ENCODE measurements around the gene MXI1.

MXI1 gene

DNA sequence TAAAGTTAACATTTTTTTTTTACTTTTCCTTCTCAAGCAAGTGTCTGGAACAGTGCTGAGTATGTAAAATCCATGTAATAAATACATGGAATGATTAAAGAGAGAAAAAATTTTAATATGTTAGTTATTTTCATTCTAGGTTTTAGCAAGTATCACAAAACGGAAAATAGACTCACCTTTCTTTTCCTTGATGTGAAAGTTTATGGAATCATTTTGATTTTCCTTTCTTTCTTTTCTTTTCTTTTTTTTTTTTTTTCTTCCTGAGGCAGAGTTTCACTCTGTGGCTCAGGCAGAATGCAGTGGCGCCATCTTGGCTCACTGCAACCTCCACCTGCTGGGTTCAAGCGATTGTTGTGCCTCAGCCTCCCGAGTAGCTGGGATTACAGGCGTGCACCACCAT is 69.2 kb downstream of the MXI1 start:
- no peak for DNase-seq (ENCODE audit: low spot score in 2 of 2)

DNA sequence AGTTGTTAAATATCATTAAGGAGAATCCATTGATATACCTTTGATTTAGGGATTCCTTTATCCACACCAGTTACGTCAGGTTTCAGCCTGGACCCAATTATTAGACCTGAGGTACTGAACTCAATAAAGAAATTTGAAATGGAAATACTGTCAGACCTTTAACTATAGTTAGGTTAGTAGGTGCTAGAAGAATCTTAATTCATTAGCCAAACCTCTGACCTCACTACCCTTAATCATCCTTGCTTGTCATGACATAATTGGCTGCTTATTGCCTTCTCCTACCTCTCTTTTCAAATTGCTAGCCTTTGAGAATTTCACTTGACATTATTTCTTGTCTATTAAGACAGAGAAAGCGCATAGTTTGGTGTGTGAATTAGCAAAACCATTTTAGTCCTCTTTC is 70.2 kb downstream of the MXI1 start:
- Mint-ChIP-seq H3K4me1 (peaks cover 7% of the 10 kb centered on the region), H3K36me3 (ENCODE audit: insufficient read depth) (peaks cover 5% of the 10 kb centered on the region), H3K27ac (ENCODE audit: low read depth) (no peak overlapping the region), H3K27me3 (peaks cover 10% of the 10 kb centered on the region), H3K4me3 (no peak overlapping the region), H3K9me3 (no peaks in the 10 kb centered on the region)
- no peak for DNase-seq (ENCODE audit: low spot score in 2 of 2)
- no peak for ATAC-seq (replicated peaks; ENCODE audit: extremely low read depth, poor library complexity, severe bottlenecking)

More for the DNA sequence above, 69.2 kb downstream of the MXI1 start:
- no peak overlapping the region for H3K4me3 Mint-ChIP-seq
- H3K27ac Mint-ChIP-seq (ENCODE audit: low read depth): no peak overlapping the region
- ATAC-seq (replicated peaks; ENCODE audit: extremely low read depth, poor library complexity, severe bottlenecking): no peak
- peaks cover 7% of the 10 kb centered on the region for H3K4me1 Mint-ChIP-seq
- peaks cover 5% of the 10 kb centered on the region for H3K36me3 Mint-ChIP-seq (ENCODE audit: insufficient read depth)
- peaks cover 10% of the 10 kb centered on the region for H3K27me3 Mint-ChIP-seq
- H3K9me3 Mint-ChIP-seq: no peaks in the 10 kb centered on the region

DNA sequence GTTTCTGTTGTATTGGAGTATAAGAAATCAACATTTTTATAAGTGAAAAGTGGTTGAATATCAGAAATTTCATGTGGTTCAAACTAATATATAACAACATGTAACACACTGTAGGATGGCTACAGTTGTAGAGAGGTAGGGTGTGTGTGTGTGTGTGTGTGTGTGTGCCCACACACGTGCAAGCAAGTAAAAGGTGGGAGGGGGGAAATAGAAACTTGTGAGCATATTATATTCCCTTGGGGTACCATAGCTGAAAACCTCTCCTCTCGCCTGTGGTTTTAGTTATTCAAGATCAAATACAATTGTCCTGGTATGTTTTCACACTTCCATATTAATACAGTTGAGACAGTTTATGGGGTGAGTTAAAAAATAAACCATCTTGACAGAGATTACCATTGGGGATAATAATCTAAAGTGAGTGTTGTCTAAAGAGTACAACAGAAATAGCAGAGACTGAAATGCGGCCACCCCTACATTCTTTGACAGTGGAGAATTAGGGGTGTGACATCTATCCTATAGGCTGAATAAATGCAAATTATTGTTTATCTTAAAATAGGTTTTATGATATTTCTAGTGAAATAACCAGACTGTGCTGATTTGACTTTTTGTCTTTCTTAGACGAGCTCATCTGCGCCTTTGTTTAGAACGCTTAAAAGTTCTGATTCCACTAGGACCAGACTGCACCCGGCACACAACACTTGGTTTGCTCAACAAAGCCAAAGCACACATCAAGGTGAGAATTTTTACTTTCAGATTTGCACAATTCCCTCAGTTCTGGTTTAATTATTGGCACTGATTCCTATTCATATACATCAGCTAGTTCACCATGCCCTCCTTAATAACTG is 71.4 kb downstream of the MXI1 start:
- ATAC-seq (replicated peaks; ENCODE audit: extremely low read depth, poor library complexity, severe bottlenecking): no peak
- no peak overlapping the region for H3K27ac Mint-ChIP-seq (ENCODE audit: low read depth)
- H3K4me3 Mint-ChIP-seq: no peak overlapping the region
- H3K9me3 Mint-ChIP-seq: no peaks in the 10 kb centered on the region
- H3K4me1 Mint-ChIP-seq: peaks cover under 1% of the 10 kb centered on the region
- DNase-seq (ENCODE audit: low spot score in 2 of 2): no peak
- peaks cover 10% of the 10 kb centered on the region for H3K27me3 Mint-ChIP-seq
- H3K36me3 Mint-ChIP-seq (ENCODE audit: insufficient read depth): peaks cover 5% of the 10 kb centered on the region

GRCh38 chr10:110279407-110279986 is 72.1 kb downstream of the MXI1 start:
- Mint-ChIP-seq H3K4me3 (no peak overlapping the region), H3K27me3 (peaks cover 10% of the 10 kb centered on the region), H3K36me3 (ENCODE audit: insufficient read depth) (peaks cover 6% of the 10 kb centered on the region), H3K27ac (ENCODE audit: low read depth) (no peak overlapping the region), H3K4me1 (no peaks in the 10 kb centered on the region), H3K9me3 (no peaks in the 10 kb centered on the region)
- DNase-seq (ENCODE audit: low spot score in 2 of 2) (peak in 1 of 2 donors; percentile 23), ATAC-seq (replicated peaks; ENCODE audit: extremely low read depth, poor library complexity, severe bottlenecking) (no peak)

DNA sequence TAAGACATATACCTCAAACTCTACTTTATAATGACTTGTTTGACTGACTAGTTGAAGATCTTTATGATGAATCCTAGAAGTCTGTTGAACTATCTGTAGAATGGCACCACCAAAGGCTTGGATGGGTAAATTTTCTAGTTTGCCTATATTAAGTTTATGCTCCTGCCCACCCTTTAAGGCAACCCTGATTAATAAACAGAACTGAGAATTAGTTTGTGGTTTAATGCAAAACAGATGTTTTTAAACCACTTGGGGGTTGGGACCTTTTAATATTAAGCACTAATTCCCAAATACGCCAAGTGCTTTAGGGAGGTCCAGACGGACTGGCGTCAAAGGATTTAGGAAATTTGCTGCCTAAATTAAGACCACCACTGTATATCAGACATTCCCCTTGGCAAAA is 76.9 kb downstream of the MXI1 start:
- Mint-ChIP-seq H3K4me3 (no peak overlapping the region), H3K27ac (ENCODE audit: low read depth) (no peak overlapping the region), H3K4me1 (no peaks in the 10 kb centered on the region), H3K36me3 (ENCODE audit: insufficient read depth) (peaks cover 21% of the 10 kb centered on the region), H3K9me3 (no peaks in the 10 kb centered on the region), H3K27me3 (no peaks in the 10 kb centered on the region)
- DNase-seq (ENCODE audit: low spot score in 2 of 2) (no peak), ATAC-seq (replicated peaks; ENCODE audit: extremely low read depth, poor library complexity, severe bottlenecking) (no peak)

GRCh38 chr10:110285501-110285900 is 78.1 kb downstream of the MXI1 start:
- Mint-ChIP-seq H3K4me1 (no peaks in the 10 kb centered on the region), H3K4me3 (no peak overlapping the region), H3K27ac (ENCODE audit: low read depth) (no peak overlapping the region), H3K36me3 (ENCODE audit: insufficient read depth) (peaks cover 21% of the 10 kb centered on the region), H3K27me3 (no peaks in the 10 kb centered on the region), H3K9me3 (no peaks in the 10 kb centered on the region)
- no peak for DNase-seq (ENCODE audit: low spot score in 2 of 2)
- no peak for ATAC-seq (replicated peaks; ENCODE audit: extremely low read depth, poor library complexity, severe bottlenecking)

DNA sequence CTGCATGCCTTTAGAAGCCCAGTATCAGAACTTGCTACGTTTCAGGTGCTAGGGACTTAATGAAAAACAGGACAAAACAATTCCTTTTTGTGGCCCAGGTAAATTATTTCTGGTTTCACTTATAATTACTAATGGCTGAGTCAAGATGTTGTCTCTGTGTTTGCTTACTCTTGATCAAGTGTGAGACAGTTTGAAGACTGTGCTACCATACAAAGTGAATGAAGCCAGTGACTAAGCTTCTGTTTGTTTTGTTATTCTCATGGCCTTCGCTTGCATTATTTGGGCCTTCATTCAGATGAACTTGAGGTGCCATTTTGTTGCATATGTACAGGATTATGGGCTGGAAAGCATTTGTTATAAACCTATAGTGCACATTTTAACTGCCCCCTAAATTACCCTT is 79.4 kb downstream of the MXI1 start:
- H3K36me3 Mint-ChIP-seq (ENCODE audit: insufficient read depth): peaks cover 25% of the 10 kb centered on the region

GRCh38 chr10:110296966-110297365 is 89.6 kb downstream of the MXI1 start:
- no peaks in the 10 kb centered on the region for H3K9me3 Mint-ChIP-seq
- H3K4me3 Mint-ChIP-seq: no peak overlapping the region
- H3K27me3 Mint-ChIP-seq: no peaks in the 10 kb centered on the region
- H3K4me1 Mint-ChIP-seq: peaks cover 24% of the 10 kb centered on the region
- peaks cover 81% of the 10 kb centered on the region for H3K36me3 Mint-ChIP-seq (ENCODE audit: insufficient read depth)
- ATAC-seq (replicated peaks; ENCODE audit: extremely low read depth, poor library complexity, severe bottlenecking): no peak
- DNase-seq (ENCODE audit: low spot score in 2 of 2): no peak
- peak overlapping the region; percentile 19 for H3K27ac Mint-ChIP-seq (ENCODE audit: low read depth)

More for the DNA sequence above, 79.4 kb downstream of the MXI1 start:
- DNase-seq (ENCODE audit: low spot score in 2 of 2) (no peak), ATAC-seq (replicated peaks; ENCODE audit: extremely low read depth, poor library complexity, severe bottlenecking) (no peak)
- H3K9me3 Mint-ChIP-seq: no peaks in the 10 kb centered on the region
- no peak overlapping the region for H3K4me3 Mint-ChIP-seq
- H3K27me3 Mint-ChIP-seq: no peaks in the 10 kb centered on the region
- H3K4me1 Mint-ChIP-seq: no peaks in the 10 kb centered on the region
- H3K27ac Mint-ChIP-seq (ENCODE audit: low read depth): no peak overlapping the region

DNA sequence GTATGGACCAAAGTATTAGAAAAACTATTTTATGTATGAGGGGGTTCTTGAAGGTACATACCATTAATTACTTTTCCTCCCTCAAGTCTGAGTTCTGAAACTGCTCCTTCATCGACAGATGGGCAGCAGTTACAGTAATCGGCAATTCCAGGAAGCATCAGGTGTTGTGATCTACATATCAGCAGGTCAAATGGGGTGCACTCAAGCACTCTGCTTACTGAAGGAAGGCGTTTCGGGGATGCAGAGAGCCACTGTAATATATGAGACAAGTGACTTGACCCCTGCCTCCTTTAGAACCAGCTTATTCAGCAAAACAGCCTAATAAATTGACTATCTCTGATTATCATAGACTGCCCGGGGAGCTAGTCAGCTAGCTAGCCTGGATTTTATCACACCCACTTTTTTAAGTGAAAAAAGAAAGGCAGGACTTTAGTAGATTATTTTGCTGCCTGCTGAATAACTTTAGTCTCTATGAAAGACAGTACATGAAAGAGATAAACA is 93.1 kb downstream of the MXI1 start:
- Mint-ChIP-seq H3K4me1 (peaks cover 39% of the 10 kb centered on the region), H3K36me3 (ENCODE audit: insufficient read depth) (peaks cover 69% of the 10 kb centered on the region), H3K27ac (ENCODE audit: low read depth) (peak overlapping the region; percentile 81), H3K4me3 (no peak overlapping the region), H3K27me3 (no peaks in the 10 kb centered on the region), H3K9me3 (no peaks in the 10 kb centered on the region)
- DNase-seq (ENCODE audit: low spot score in 2 of 2): no peak
- no peak for ATAC-seq (replicated peaks; ENCODE audit: extremely low read depth, poor library complexity, severe bottlenecking)

GRCh38 chr10:110303681-110304080 is 96.3 kb downstream of the MXI1 start:
- ATAC-seq (replicated peaks; ENCODE audit: extremely low read depth, poor library complexity, severe bottlenecking): no peak
- peaks cover 40% of the 10 kb centered on the region for H3K36me3 Mint-ChIP-seq (ENCODE audit: insufficient read depth)

GRCh38 chr10:110304394-110304779 is 97.0 kb downstream of the MXI1 start:
- Mint-ChIP-seq H3K27me3 (no peaks in the 10 kb centered on the region), H3K27ac (ENCODE audit: low read depth) (peak overlapping the region; percentile 93), H3K4me3 (peak overlapping the region; percentile 91), H3K9me3 (no peaks in the 10 kb centered on the region), H3K36me3 (ENCODE audit: insufficient read depth) (peaks cover 35% of the 10 kb centered on the region), H3K4me1 (peaks cover 32% of the 10 kb centered on the region)
- DNase-seq (ENCODE audit: low spot score in 2 of 2) (no peak), ATAC-seq (replicated peaks; ENCODE audit: extremely low read depth, poor library complexity, severe bottlenecking) (peak; percentile 45)

More at GRCh38 chr10:110303681-110304080, 96.3 kb downstream of the MXI1 start:
- no peaks in the 10 kb centered on the region for H3K27me3 Mint-ChIP-seq
- H3K9me3 Mint-ChIP-seq: no peaks in the 10 kb centered on the region
- H3K4me3 Mint-ChIP-seq: peak overlapping the region; percentile 91
- DNase-seq (ENCODE audit: low spot score in 2 of 2): no peak
- peaks cover 32% of the 10 kb centered on the region for H3K4me1 Mint-ChIP-seq
- H3K27ac Mint-ChIP-seq (ENCODE audit: low read depth): peak overlapping the region; percentile 93

GRCh38 chr10:110304780-110305421 is 97.5 kb downstream of the MXI1 start, which contains the start of gene SMNDC1:
Gene SMNDC1, minus strand, starts transcription at chr10:110304920. Its CDS starts 1,333 bp downstream, at chr10:110303587.
- Mint-ChIP-seq H3K27ac (ENCODE audit: low read depth) (peak within 1 kb of the TSS; percentile 93), H3K9me3 (no peaks in the 10 kb centered on the region), H3K4me3 (peak within 1 kb of the TSS; percentile 91), H3K27me3 (no peaks in the 10 kb centered on the region), H3K36me3 (ENCODE audit: insufficient read depth) (peaks cover 31% of the 10 kb centered on the region), H3K4me1 (peaks cover 32% of the 10 kb centered on the region)
- peak; percentile 95 to 98 for DNase-seq (ENCODE audit: low spot score in 2 of 2)
- peak; percentile 88 for ATAC-seq (replicated peaks; ENCODE audit: extremely low read depth, poor library complexity, severe bottlenecking)
